GM12891 (cell line): Measurements from ENCODE around the gene SPON1.

Source experiments
- POLR2A ChIP-seq: IDR thresholded peaks from 2 replicates; pipeline ENCODE4 v1.6.1; 2011; ENCODE audit warnings: low read depth, low read length, control low read depth
- POLR2AphosphoS5 ChIP-seq: IDR thresholded peaks from 2 replicates; pipeline ENCODE4 v1.6.1; 2011; ENCODE audit warnings: low read depth, low read length, control low read depth
- TAF1 ChIP-seq: IDR thresholded peaks from 2 replicates; pipeline ENCODE4 v1.6.1; 2011; ENCODE audit warnings: low read depth, low read length, control low read depth

- TF ChIP-seq POLR2A (no peak), TAF1 (no peak), POLR2AphosphoS5 (no peak)
These were observed 39.3 kb upstream of the SPON1 start for GRCh38 chr11:13923182-13923581.
